GM20000 (cell line): Measurements from ENCODE around the gene CYSTM1.

Experiments used
- DNase-seq: peaks from one replicate; pipeline ENCODE4 v3.0.0; 2012; ENCODE audit warnings: low spot score
- CTCF ChIP-seq: IDR thresholded peaks from 2 replicates; pipeline ENCODE4 v1.5.1; 2012; ENCODE audit warnings: mild to moderate bottlenecking, control low read depth; ENCODE audit errors: extremely low read depth, missing control alignments

The CYSTM1 gene

GRCh38 chr5:140168371-140168770 is 6.6 kb upstream of the CYSTM1 start:
- DNase-seq: no peak

GRCh38 chr5:140169410-140169809 is 5.6 kb upstream of the CYSTM1 start:
- no peak for TF ChIP-seq CTCF
- DNase-seq: no peak

More at GRCh38 chr5:140168371-140168770, 6.6 kb upstream of the CYSTM1 start:
- TF ChIP-seq CTCF: no peak

GRCh38 chr5:140172483-140172882 is 2.5 kb upstream of the CYSTM1 start:
- DNase-seq: no peak
- no peak for TF ChIP-seq CTCF

DNA sequence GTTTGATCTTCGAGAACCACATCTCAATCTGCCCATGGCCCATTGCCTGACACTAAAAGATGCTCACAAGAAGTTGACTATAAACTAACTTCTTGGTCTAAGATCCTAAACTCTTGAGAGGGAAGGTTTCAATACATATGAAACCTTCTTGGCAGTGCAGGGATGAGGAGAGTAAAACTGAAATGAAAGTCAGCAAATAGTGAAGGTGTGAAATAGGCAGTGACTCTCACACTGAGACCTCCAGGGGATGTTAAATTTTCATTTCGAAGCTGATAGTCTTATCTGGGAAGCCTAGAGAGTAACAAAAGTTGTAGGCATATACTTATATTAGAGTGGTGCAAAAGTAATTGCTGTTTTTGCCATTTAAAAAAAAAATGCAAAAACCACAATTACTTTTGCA is 974 bp upstream of the CYSTM1 start:
- DNase-seq: no peak
- no peak for TF ChIP-seq CTCF

DNA sequence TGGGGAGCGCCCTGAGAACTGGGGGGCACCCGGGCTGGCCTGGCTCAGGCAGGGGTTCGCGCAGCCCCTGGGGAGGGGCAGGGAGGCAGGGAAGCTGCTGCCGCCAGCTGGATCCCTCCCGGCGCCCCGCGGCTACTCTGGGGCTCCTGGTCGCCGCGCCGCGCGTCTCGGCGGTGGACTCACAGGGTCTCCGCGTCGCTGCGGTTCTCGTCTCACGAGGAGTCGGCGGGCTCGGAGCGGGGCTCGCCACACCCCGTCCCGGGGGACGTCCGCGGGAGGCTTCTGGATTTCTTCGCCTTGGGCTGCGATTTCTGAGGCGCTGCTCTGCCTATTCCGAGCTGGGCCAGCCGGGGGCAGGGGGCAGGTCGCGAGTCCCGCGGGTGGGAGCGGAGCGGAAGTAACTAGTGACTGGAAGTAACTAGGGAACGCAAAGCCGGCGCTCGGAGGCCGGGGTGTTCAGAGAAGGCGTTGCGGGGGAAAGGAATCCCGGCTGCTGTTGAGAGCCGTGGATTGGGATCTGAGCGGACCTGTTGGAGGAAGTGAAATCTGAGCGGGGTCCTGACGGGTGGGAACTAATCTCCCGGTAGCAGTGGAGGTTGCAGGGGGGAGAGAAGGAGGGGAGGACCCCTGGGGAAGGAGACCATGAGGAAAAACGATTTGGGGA is 511 bp downstream of the CYSTM1 start:
- peak; percentile 73 for DNase-seq
- no peak for TF ChIP-seq CTCF

- no peak for DNase-seq
- no peak for TF ChIP-seq CTCF
Observed at GRCh38 chr5:140176031-140176387, 1.0 kb downstream of the CYSTM1 start.

DNA sequence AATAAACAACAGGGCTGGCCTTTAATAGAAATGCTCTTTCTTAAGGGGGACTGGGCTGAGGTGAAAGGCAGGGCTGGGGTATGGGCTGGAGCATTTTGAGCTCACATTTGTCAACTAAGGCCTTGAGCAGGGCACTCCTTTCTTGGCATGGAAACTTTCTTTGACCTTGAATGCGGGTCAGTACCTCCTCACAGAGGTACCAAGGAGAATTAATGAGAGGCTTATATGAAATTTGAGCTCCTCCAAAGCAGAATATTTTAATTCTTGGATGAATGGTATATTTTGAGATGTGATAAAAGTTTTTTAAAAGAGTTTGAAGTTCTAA is 3.1 kb downstream of the CYSTM1 start:
- no peak for DNase-seq
- no peak for TF ChIP-seq CTCF
